Measurements from ENCODE around the gene OR2V2. TPM values are rescaled to one million over a fixed set of nuclear protein-coding genes. Genes with fewer than 3 reads are reported as not detected.
A peak's percentile ranks its signal among the peaks of the same experiment; 100 is the strongest.

Gene OR2V2
- total RNA-seq, 1 experiment from 2014 or later = not detected

DNA sequence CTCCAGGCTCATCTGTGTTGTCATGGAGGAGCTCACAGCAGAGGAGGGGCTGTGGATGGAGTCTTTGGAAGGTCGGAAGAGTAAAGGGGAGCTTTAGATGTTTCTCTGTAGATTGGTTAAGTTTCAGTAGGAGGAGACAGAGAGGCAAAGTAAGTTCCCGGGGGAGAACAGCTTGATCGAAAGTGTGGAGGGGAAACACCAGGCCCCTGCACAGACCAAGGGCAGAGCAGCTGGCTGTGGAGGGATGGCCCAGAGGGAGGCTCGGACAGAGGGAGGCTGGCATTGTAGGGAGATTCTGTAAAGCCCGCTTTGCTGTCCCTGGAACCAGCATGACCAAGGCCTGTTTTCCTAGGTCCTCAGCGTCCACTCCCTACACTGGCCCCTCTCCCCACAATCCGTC is 5.3 kb upstream of the OR2V2 start:
- DNase-seq (ENCODE audit: low read depth) = no peak

DNA sequence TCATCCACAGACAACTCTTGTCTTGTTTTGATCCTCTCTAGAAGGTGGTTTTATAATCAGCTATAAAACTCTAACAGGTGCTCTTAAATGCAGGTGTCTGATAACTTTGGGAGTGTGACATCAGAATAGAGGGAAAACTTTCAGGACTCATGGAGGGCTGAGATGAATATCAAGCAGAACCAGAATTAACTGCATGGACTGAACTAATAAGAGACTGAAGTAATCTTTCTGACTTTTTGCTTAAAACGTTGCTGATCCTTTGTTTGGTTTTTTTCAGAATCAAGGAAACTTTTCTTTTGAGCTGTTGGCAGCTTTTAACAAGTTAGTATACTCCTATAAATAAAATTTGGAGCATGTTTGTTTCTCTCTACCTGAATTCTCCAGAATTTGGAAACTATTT is 2.3 kb upstream of the OR2V2 start:
- DNase-seq (ENCODE audit: low read depth) = no peak

DNA sequence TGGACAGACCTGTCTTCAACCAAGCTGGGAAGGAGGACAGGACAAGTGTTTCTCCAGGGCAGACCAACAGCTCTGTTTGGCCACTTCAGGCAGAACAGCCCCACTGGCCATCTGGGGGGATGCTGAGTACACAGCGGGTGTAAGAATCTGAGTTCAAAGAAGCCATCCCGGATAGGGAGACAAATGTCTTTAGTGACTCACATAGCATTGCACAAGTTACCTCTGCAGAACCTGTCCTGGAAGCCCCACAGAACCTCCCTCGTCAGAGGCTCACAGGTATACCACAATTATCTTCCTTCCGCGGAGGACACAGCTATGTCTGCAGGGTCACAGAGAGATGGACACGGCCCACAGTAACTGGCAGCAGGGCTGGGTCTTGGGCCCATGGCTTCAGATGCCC is 2.0 kb downstream of the OR2V2 start:
- DNase-seq (ENCODE audit: low read depth) = no peak

DNA sequence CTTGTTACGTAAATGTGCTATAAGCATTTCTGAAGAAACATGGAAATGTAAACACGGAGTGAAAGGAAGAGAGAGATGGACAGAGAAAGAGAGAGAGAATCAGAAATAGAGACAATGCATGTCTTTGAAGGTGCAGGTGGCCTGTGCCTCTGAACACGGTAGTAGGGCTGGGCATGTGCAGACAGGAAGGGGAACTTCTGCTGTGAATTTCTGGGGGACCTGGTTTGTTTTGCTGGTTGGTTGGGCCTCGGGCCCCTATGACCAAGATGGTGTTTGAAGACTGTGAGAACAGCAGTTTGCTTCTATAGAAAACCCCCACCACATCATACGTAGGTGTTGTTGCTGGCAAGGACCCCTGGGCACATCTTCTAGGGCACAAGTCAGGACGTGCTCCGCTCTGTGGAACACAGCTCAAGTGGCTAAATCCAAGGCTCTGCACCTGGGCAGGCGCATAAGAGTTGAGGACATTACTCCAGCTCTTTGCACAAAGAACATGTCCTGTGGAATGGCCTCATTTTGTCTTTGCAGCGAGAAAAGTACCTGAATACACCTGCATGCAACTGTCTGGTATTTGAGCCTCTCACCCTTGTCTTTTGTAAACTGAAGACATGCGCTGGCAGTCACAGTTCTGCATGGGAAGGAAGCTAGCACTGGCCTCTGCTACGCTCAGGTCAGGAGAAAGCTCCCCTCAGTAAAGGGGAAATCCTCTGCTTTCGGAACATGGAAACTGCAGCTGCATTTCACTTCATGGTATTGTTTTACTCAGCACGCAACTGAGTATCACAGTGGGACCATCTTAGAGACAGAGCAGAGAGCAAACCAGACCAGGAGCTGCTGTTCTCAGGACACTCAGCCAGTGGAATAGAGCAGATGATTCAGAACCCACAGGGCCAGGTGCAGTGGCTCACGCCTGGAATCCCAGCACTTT is 2.7 kb downstream of the OR2V2 start:
- no peak for DNase-seq (ENCODE audit: low read depth)

DNA sequence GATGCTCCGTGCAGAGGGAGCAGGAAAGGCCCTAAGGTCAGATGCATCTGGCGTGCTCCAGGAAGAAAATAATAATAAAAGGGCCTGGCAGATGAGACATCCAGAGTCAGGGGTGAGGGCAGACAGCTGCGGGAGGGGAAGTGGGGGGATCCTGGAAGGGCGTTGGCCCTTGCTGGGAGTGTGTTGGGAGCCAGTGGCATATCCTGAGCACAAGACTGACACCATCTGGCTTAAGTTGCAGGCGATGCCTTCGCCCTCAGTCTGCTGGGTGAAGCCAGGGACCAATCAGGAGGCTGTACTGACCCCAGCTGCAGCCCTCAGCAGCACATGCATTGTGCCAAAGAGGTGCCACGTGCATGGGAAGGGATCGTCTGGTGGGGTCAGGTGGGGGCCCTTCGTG is 3.8 kb downstream of the OR2V2 start:
- DNase-seq (ENCODE audit: low read depth) = peak; percentile 32

DNA sequence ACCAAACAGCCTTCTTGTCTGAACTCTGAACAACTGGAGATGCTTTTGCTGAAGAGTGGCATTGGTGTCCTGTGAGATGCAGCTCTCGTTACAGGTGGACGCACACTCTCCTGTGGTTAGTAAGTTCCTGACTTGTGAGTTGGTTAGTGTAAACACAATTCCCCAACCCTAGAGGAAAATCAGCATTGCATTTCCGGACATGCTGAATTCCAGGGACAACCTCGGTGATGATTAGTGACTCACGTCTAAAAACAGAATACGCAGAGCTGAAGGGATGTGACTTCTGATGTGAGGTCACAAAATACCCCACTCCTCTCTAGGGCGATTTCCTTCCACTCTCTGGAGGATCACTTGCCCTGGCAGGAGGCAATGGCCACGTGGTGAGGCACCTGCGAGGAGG is 5.0 kb downstream of the OR2V2 start:
- peak; percentile 36 for DNase-seq (ENCODE audit: low read depth)

DNA sequence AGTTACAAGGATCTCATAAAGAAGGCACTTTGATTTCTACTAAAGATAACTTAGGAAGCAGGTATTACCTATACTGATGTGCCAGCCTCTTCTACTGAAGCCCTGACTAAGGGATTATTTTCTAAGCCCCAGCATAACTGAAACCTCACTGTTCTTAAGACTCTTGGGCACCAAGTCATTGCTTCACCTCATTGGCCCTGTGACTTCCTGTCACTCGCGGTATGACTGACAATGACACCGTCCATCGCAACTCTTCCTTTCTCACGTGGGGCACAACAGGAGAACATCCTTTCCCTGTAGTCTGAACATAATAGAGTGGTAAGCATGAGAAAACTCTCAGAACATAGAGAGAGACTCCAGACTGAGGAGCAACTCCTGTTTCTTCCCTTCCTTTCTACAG is 6.4 kb downstream of the OR2V2 start:
- DNase-seq (ENCODE audit: low read depth) = no peak

DNA sequence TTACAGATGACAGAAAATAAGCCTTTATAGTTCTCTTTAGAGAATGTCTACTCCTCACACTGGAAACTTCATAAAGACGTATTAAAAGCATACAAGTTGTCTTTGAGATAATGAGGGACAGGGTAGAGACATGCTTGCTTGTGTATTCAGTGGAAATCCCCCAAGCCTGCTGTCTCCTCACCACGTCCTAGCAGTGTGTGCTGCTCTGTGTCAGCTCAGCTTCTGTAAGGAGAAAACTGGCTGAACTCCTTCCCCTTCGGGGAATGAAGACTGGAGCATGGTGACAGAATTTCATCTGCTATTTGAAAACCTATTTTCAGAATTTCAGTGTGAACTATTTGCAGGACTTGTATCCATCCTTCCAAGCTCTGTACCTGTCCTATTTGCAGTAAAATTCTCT is 9.4 kb downstream of the OR2V2 start:
- no peak for DNase-seq (ENCODE audit: low read depth)

DNA sequence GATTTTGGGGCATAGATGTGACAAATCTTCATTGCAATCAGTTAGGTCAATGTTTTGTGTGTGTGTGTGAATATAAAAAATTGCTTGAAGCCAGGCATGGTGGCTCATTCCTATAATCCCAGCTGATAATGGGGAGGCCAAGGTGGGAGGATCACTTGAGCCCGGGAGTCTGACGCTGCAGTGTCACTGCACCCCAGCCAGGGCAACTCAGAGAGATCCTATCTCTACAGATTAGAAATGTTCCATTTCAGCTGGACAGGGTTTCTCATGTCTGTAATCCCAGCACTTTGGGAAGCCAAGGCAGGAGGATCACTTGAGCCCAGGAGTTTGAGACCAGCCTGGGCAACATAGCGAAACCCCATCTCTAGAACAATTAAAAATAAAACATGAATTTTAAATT is 11.5 kb downstream of the OR2V2 start:
- no peak for DNase-seq (ENCODE audit: low read depth)

DNA sequence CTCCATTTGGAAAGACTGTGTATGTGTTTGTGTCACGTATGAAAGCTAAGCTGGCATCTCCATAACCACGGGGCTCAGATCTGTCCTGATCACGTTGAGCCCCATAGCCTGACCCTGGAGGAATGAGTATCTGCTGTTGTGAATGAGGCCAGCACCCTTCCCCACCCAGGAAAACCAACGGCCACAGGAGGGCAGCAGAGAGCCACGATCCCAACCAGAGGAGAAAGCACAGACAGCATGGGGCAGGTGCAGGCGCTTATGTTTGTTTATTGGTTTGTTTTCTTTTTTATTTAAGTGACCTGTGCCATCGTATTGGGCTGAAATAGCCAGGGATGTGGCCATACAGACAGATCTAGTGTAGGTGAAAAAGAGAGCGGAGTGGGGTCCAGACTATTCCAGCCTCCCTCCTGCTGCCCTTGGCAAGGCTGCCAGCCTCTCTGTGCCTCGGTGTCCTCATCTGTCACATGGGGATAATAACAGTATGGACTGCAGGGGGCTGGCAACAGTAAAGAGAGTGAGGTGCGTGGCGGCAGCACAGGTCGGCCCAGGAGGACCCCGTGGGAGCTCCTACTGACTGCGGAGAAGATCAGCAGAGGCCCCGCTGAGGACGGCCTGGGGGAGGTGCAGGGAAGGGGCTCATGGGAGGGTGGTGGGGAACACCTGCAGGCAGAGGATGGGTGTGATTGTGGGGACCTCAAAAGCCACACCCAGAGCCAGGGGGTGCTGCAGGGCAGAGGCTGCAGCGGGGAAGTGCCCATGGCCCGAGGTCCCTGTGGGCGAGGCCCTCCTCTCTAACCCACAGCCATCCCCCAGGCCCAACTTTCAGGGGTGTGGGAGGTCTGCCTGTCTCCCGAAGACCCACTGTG is 12.1 kb downstream of the OR2V2 start:
- peak; percentile 75 for DNase-seq (ENCODE audit: low read depth)

DNA sequence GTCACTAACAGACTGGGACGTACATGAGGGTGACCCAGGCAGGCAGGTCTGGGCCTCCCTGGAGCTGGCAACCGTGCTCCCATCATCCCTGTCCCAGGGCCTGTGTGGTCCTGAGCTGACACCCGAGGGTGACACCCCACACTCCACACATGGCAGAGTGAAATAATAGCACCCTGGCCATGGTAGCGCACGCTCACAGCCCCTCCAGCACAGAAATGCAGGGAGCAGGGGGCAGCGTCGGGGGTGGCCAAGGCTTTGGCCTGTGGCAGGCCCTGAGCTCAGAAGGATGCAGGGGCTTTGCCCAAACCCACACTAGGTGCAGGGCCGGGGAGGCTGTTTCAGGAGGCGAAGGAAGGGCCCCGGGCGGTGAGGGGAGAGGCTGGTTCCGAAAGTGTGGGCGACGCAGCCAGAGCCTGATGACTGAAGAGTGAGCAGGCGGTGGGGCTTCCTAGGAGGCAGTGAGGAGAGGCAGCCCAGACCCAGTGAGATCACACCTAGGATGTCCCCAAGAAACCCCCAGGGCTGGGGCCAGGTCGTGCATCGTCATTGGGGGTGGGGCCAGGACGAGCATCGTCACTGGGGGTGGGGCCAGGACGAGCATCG is 12.9 kb downstream of the OR2V2 start:
- DNase-seq (ENCODE audit: low read depth) = no peak

DNA sequence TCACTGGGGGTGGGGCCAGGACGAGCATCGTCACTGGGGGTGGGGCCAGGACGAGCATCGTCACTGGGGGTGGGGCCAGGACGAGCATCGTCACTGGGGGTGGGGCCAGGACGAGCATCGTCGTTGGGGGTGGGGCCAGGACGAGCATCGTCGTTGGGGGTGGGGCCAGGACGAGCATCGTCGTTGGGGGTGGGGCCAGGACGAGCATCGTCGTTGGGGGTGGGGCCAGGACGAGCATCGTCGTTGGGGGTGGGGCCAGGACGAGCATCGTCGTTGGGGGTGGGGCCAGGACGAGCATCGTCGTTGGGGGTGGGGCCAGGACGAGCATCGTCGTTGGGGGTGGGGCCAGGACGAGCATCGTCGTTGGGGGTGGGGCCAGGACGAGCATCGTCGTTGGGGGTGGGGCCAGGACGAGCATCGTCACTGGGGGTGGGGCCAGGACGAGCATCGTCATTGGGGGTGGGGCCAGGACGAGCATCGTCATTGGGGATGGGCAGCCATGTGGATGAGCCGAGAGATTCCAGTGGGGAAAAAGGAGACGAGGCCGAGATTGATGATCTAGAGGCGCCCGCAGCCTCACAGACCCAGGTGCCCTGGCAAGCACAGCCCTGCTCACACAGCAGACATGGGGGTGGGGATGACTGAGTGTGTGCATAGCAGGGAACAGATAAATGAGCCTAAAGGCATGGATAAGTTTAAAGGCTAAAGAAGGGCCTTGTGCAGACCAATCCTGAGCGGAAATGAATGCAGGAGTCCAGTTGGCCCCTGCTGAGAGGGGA is 13.6 kb downstream of the OR2V2 start:
- DNase-seq (ENCODE audit: low read depth) = peak; percentile 41

DNA sequence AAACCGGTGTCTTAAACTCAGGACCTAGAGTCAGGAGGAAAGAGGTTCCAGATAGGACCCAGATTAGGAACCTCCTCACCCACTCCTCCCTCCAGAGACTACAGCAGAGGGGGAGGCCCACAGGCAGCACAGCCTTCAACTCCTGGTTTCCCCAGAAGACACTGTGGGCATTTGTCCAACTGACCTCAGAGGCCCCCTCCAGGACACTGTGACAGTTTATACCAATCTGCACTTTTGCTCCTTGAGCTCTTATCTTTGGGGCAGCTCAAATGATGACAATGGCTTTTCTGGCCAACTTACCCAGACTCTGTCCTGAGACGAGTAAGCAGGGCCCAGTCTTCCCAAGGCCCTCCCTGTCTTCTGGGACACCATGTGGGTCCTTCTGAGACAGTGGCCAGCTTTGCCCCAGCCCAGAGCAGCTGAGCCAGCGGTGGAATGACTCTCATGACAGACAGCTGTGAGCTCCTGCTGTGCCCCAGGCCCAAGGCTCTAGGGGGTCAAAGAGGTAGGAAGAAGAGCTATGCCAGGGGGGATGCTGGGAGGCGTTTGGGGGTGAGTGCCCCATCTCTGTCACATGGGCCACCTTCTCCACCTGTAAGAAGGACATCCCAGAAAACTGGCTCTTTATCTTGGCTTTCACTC is 14.3 kb downstream of the OR2V2 start:
- no peak for DNase-seq (ENCODE audit: low read depth)

DNA sequence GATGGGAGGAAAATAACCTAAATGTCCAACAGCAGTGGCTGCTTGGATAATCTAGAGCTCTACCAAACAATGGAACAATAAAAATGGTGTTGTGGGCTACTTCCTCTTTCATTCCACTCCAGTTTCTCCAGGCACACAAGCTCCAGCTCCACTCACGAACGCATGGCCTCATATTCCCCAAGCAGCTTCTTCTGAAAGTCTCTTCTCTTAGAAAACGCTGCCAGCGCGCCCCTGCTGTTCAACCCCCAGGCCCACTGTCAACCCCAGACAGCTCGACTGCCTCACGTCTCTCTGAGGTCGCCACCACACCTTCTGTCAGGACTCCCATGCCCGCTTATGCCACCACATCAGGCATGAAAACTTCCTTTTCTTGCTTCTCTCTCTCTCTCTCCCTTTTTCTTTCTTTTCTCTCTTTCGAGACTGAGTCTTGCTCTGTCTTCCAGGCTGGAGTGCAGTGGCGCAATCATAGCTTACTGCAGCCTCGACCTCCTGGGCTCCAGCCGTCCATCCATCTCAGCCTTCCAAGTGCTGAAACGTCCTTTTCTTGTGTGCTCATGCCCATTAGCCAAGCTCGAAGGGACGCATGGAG is 16.2 kb downstream of the OR2V2 start:
- no peak for DNase-seq (ENCODE audit: low read depth)

DNA sequence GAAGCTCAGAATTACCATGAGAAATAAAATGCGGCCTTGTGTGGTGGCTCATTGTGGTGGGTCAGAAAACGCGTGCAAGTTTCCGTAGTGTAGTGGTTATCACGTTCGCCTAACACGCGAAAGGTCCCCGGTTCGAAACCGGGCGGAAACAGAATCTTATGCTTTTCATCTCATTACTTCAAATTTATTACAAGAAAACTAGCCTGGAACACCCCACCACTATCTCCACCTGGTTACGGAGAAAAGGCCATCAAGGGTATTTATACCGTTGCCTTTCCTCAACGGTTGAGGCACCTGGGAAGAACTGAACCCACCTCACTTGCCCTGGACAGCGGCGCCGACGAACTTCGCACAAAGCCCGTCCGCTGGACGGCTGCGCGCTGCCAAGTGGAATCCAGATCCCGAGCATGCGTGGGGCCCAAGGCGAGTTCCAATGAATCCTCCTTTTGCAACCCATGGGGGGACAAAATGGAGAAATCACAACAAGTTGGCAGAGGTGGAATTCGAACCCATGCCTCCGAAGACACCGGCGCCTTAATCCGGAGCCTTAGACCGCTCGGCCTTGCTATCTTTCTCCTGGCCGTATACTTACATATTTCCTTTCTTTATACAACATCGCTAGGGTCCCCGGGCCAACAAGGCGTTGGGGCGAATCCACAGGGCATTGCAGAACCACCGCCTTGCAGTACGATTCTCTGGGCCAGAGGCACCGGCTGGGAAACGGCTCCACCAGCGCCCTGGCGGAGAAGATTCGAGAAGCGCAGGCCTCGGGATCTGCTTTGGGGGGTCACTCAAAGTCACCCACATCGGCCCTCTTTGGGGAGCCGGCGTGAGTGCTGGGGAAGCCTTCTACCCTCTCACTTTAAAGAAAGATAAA is 16.9 kb downstream of the OR2V2 start:
- DNase-seq (ENCODE audit: low read depth) = no peak

DNA sequence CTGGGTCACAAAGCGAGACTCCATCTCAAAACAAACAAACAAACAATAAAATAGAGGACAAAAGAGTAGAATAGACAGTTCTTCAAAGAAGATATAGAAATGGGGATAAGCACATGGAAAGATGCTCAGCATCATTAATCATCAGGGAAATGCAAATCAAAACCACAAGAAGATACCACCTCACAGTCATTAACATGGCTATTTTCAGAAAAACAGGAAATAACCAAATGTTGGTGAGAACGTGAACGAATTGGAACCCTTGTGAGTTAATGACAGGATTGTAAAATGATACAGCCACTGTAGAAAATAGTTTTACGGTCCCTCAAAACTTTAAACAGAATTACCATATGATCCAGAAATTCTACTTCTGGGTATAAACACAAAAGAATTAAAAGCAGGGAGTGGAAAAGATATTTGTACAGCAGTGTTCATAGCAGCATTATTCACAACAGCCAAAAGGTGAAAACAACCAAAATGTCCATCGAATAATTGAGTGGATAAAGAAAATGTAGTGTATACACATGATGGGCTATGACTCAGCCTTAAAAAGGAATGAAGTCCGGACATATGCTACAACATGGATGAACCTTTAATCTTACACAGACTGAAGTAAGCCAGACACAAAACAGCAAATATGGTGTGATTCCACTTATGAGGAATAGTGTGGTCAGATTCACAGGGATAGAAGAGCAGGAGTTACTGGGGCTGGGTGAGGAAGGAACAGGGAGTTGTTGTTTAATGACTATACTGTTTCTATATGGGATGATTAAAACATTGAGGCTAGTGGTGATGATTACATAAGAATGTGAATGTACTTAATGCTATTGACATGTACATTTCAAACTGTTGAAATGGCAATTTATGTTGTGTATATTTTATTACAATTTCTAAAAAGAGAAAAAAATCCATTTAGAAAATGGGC is 19.7 kb downstream of the OR2V2 start:
- DNase-seq (ENCODE audit: low read depth) = no peak

DNA sequence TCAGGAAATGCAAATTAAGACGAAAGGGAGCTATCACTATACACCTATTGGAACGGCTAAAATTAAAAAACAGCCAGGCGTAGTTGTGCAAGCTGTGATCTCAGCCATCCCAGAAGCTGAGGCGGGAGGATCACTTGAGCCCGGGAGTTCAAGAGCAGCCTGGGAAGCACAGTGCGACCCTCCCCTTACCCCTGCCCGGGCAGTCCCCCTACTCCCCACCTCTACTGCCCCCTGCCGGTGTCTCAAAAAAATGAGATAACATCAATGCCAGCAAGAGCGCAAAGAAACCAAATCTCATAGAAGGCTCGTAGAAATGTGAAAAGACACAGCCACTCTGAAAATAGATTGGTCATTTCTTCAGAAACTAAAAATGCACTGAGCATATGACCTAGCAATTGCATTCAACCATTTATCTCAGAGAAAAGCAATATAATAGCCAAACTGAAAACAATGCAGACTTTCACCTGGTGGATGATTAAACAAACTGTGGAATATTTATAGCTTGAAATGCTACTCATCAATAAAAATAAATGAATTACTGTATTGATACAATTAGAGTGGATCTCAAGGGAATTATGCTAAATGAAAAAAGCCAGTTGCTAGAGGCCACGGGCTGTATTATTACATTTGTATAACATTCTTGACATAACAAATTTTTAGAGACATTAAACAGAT is 20.6 kb downstream of the OR2V2 start:
- DNase-seq (ENCODE audit: low read depth) = no peak

DNA sequence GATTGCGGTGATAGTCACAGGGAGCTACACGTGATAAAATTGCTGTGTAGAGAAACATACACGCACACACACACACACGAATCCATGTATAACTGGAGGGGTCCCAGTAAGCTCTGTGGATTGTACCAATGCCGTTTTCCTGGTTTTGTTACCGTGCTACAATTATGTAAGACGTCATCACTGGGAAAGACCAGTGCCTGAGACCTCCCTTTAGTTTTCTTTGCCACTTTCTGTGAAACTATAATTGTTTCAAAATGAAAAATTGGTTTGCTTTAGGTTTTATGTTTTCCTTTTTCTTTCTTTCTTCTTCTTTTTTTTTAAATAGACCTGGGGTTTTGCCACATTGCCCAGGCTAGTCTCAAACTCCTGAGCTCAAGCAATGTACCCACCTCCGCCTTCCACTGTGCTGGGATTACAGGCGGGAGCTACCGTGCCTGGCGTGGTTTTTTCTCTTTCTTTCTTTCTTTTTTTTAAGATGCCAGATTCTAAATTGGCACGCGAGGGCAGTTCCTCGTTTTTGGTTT is 21.3 kb downstream of the OR2V2 start:
- no peak for DNase-seq (ENCODE audit: low read depth)
